HG03064 (cell line): ENCODE measurements around the gene IL20RA.
A peak's percentile ranks its signal among the peaks of the same experiment; 100 is the strongest.
"Not testable (repeated sequence)": the region's sequence is repeated elsewhere in the genome, so short reads cannot be mapped to it uniquely, and the experiment has no call there.

Experiments used
- ATAC-seq: cut with Tn5 transposase; IDR thresholded peaks from one replicate; pipeline ENCODE4 v1.9.1; 2021; ENCODE audit warnings: low read depth; ENCODE audit not compliant: unreplicated experiment

Gene IL20RA, protein sequence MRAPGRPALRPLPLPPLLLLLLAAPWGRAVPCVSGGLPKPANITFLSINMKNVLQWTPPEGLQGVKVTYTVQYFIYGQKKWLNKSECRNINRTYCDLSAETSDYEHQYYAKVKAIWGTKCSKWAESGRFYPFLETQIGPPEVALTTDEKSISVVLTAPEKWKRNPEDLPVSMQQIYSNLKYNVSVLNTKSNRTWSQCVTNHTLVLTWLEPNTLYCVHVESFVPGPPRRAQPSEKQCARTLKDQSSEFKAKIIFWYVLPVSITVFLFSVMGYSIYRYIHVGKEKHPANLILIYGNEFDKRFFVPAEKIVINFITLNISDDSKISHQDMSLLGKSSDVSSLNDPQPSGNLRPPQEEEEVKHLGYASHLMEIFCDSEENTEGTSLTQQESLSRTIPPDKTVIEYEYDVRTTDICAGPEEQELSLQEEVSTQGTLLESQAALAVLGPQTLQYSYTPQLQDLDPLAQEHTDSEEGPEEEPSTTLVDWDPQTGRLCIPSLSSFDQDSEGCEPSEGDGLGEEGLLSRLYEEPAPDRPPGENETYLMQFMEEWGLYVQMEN

DNA sequence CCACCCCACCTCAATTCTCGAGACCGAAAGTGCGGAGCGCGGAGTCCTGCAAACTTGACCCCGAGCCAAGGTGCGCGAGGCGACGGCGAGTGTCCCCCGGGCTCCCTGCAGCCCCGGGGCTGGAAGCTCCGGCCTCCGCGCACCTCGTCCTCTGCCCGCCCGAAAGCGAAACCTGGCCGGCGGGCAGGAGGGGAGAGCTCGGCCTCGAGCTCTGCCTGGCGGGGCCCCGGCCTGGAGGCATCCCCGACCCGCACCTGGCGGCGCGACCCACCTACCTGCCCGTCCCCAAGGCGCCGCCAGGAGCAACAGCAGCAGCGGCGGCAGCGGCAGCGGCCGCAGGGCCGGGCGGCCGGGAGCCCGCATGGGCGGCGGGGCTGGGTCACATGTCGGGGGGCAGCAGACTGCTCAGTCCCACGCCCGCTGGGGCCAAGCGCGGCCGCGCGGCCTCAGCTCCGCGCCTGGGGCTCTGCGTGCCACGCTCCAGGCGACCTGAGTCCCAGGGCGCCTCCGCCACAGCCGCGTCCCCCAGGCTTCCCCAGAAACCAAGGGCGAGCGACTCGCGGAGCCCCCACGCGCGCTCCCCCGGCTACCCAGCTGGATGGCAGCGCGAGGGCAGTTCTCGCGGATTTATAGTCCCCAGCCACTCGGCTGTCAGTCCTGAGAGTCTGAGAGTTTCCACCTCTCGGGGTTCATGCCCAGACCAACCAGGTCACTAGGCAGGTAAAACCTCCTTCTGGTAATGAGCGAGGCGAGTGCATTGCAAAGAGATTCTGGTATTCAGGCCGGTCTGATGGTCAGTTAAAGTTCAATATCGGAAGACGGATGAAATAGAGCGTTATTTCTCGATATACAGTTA is at the start of gene IL20RA:
IL20RA (minus strand) TSS at position 600 of the 856 bp plus-strand sequence; CDS start at position 363, 237 bp downstream.
- ATAC-seq, result no peak

DNA sequence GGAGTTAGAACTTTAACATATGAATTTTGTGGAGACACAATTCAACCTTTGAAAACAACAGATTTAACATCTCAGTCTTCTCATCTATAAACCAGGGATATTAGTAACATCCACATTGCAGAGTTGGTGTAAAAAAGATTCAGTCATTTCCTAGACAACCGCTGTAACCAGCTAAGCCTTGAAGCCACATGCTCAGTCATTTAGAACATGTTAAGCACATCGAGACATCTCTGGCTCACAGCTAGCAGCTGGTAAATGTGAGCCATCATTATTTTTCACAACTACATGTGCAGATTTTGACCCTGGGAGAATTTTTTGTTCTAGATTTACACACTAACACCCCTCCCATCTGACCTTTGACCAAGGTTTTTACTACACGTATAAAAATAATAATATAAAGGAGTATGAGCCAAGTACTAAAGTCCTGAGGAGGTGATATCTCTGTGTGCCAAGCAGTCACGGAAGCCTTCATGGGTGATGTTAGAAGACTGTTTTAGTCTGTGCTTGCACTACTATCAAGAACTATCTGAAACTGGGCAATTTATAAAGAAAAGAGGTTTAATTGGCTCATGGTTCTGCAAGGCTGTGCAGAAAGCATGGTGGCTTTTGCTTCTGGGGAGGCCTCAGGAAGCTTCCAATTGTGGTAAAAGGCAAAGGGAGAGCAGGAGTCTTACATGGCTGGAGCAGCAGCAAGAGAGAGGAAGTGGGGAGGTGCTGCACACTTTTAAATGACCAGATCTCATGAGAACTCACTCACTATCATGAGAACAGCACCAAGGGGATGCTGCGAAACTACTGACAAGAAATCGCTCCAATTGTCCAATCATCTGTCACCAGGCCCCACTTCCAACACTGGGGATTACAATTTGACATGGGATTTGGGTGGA is 48.7 kb upstream of the IL20RA start:
- ATAC-seq, result no peak

DNA sequence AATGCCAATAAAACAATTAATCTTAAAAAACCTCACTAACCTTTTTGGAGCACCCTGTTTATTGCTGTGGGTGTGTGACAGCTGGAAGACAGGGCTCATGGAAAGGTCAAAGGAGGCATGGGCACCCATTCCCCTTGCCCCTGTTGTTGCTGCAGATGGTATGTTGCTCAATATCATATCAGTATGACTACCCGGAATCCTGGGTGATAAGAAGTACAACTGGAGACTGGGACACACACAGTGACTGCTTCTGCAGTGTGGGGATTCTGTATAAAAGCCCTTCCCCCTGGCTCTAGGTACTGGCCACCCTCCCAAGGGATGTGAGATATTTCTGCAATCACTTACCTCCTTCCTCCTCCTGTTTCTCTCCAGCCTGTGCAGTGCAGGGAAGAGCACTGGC is 47.3 kb upstream of the IL20RA start:
- no peak for ATAC-seq

- no peak for ATAC-seq
Measured at GRCh38 chr6:137089305-137089704, 44.5 kb upstream of the IL20RA start.

DNA sequence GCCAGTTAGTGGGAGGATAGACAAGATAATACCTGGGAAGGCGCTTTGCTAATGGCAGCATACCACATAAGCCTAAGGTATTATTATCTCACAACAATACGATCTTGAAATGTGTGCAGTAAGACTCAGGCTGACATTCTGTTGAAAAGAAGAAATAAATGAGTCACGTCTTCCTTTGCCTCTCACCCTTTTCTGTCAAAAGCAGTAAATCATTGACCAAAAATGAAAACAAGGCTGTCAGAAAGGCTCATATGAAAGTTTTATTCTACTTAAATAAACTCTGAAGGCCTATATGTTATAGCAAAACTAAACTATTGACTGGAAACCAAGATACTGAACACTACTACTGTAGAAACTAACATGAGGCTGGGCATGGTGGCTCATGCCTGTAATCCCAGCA is 43.1 kb upstream of the IL20RA start:
- ATAC-seq, result peak; percentile 52

DNA sequence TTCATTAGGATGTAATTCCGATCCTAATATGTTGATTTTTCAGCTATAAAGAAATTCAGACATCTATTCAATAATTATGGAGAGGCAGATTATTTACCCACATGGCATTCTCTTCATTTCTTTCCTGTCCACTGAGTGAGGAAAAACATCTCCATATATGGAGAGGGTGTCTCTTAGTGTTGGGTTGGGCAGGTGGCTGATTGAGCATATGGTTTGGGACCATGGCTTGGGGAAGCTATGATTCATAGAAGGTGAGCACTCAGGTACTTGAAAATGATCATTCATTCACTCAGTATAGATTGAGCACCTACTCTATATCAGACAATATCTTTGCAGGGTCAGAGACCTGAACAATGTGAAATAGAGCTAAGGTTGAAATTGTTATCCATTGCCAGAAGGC is 41.3 kb upstream of the IL20RA start:
- no peak for ATAC-seq

DNA sequence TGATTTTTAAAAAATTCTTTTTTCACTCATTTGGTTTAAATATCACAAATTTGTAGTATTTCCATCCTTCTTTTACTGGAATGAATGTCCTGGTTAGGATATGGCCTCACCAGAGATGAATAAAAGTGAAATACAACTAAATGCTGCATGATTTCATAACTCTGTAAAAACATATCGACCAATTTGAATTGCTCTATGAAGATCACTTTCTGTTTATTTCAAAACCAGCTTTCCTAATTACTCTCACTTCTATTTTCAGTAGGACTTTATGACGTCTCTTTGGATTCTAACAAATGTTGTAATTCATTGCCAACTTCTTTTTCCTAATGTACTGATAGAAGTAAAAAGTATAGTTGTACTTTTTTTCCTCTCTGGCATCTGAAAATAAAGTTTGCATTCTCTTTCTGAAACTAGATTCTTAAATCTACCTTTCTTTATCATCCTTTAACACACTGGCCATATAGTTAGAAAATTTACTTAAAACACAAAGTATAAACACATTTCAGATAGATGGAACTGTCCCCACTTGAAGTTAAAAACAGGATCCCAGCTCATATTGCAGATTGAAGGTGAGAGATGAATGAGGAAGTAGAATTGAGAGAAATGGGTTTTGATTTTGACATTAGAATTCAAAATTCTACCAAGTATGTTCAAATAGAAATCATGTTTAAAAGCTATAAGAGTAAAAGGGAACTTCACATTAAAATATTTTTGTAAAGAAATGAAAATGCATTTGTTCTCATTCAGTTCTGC is 40.3 kb upstream of the IL20RA start:
- no peak for ATAC-seq

DNA sequence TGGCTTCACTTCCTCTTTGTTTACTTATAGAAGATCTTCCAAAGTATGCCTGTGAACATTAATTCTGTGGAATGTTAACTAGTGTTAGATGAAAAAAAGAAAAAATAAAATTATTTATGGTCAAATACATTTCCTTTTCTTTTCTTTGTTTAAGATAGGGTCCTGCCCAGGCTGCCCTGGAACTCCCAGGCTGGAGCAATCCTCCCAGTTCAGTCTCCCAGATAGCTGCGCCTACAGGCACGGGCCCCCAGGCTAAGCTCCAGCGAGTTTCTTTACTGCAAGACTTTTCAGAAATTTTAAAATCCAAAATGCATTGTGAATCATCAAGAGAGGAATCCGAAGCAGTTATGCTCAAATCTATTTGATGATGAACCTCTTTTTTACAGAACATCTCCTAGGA is 39.3 kb upstream of the IL20RA start:
- ATAC-seq, result no peak

GRCh38 chr6:137081997-137082396 is 37.2 kb upstream of the IL20RA start:
- no peak for ATAC-seq

DNA sequence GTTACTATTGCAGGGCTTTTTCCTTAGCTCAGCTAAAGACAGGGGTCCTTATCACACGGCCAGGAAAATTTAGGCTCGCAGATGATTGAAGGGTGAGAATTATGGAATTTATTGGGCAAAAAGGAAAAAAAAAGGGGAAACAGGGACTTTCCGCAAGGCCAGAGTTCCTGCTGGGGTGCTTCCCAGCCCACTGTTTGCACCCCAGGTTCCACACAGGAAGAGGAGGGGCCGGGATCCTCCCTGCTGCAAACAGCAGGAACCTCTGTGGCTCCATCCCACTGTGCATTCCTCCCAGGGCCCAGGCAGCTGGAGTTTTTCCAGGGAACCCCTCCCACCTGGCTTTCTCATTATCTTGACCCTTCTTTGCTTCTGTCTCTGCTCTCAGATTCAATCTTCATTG is 35.9 kb upstream of the IL20RA start:
- no peak for ATAC-seq

- peak; percentile 98 for ATAC-seq
Measured at GRCh38 chr6:137076277-137077068, 31.7 kb upstream of the IL20RA start.

DNA sequence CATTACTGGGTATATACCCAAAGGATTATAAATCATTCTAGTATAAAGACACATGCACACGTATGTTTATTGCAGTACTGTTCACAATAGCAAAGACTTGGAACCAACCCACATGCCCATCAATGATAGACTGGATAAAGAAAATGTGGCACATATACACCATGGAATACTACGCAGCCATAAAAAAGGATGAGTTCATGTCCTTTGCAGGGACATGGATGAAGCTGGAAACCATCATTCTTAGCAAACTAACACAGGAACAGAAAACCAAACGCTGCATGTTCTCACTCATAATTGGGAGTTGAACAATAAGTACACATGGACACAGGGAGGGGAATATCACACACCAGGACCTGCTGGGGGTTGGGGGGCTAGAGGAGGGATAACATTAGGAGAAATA is 31.0 kb upstream of the IL20RA start:
- not testable (repeated sequence) for ATAC-seq

GRCh38 chr6:137070303-137070702 is 25.5 kb upstream of the IL20RA start:
- ATAC-seq, result no peak

- ATAC-seq, result no peak
Measured at GRCh38 chr6:137067399-137067798, 22.6 kb upstream of the IL20RA start.

GRCh38 chr6:137058037-137058436 is 13.3 kb upstream of the IL20RA start:
- ATAC-seq, result no peak

DNA sequence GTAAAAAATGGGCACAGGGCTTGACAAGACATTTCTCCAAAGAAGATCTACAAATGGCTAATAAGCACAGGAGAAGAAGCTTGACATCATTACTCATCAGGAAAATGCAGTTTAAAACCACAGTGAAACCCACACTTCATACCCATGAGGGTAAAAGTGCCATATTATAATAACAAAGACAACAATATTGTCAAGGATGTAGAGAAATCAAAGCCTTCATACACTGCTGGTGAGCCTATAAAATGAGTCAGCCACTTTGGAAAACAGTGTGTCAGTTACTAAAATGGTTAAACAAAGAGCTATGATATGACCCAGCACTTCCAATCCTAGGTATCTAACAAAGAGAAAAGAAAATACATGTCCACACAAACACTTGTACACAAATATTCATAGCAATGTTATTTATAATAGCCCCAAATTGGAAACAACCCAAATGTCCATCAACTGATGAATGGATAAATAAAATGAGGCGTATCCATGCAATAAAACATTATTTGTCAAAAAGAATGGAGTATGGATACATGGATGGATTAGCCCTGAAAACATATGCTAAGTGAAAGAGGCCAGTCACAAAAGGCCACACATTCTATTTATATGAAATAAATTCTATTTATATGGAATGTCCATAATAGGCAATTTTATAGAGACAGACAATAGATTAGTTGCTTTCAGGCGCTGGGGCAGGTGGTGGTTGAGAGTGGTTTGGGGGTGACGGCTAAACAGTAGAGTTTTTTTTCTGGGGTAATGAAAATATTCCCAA is 11.5 kb upstream of the IL20RA start:
- ATAC-seq, result no peak

GRCh38 chr6:137051790-137052472 is 7.2 kb upstream of the IL20RA start:
- ATAC-seq, result no peak

DNA sequence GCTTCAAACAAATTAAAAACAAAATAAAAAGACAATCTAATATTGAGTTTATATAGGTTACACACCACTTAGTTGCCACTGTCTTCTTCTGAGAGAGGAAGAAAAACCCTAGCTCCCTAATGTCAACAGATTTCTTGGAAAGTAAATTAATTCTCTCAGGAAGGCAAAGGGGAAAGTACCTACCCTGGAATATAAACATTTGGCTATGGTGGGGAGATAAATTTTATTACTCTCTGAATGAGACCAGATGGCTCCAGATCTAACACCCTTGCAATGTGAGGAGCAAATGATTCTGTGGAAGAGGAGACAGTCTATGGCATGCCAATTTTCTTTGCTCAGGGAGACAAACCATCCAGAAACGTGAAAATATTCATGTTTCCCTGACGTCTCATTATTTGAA is 4.3 kb upstream of the IL20RA start:
- ATAC-seq, result no peak
